ENCODE measurements around the gene SEC16A. TPM values are rescaled to one million over a fixed set of nuclear protein-coding genes. Genes with fewer than 3 reads are reported as not detected.

Gene SEC16A
- total RNA-seq, 1 donor from 2014 or later: 102 TPM

DNA sequence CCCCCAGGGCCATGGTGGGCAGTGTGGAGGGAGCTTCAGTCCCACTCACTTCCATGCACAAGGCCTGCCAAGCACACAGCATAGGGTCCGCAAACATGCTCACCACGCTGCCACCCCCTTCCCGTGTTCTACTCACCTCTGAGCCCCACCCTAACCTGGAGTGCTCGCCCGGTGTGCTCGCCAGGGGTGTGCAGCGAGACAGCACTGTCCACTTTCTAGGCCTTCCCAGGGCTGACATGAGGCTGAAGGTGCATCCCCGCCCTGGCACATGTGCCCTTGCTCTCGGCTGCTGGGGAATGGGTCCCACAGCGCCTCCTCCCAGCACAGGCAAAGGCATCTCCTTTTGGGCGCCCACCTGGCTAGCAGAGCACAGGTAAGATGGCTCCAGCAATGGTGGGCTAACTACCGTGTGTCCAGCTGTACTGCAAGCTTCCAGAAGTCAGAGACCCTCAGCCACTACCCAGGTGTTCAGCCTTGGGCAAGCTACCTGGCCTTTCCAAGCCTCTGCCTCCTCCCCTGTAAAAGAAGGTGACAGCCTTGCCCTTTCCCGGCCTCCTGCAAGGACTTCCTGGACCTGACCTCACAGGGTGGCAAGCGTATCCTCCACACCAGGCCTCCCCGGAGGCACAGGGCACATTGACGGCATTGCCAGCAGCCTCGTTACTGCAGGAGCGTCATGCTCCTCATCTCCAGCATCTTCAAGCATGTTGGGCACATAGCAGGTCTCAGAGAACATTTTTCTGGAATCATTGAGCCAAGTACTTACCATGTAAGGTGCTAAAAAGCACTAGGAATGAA, 4.2 kb upstream of the SEC16A start:
- no peak for DNase-seq (ENCODE audit: low spot score)

- no peak for DNase-seq (ENCODE audit: low spot score)
Observed at GRCh38 chr9:136486131-136486530, 3.3 kb upstream of the SEC16A start.

DNA sequence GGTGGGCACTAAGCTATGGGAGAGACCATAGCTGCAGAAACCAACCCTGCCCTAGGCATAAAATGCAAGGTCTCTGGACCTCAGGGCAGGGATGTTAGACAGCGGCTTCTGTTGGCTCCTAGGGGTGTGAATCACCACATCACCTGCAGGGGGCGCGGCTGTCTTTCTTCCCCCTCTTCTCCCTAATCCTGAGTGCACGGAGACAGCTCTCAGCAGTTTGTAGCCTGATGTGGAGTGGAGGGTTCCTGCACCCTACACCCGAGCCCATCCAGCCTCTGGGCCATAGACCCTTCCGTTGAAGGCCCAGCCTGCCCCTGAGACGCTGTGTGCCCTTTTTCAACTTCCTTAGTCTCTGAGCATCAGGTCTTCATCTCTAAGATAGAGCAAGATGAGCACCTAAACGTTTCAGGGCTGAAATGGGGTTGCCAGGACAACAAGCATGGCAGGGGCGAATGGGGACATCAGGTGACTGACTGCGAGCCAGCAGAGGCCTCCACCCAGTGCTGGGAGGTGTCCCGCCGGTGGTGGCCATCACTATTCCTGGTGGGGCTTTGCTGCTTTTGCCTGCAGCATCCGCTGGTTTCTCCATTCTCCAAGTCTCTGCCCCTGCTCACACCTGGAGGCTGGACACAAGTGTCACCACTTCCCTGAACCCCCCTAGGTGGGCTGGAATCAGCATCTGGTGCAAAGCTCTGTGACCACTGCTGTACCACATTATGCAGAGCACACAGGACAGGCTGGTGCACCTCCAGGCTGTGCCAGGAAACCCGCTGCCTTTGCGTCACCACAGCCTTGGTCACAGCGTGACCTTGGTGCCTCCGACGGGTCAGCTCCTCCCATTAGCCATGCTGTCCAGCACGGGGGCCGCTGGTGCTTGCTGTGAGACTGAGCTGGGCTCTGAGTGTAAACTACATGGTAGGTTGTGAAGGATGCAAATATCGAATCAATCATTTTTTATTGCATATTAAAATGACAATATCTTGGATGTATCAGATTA, 2.5 kb upstream of the SEC16A start:
- DNase-seq (ENCODE audit: low spot score): peak; percentile 89

- peak; percentile 62 for DNase-seq (ENCODE audit: low spot score)
Observed at GRCh38 chr9:136484153-136485048, 1.6 kb upstream of the SEC16A start.

- DNase-seq (ENCODE audit: low spot score): peak; percentile 93
Observed at GRCh38 chr9:136483589-136484152, 831 bp upstream of the SEC16A start.

DNA sequence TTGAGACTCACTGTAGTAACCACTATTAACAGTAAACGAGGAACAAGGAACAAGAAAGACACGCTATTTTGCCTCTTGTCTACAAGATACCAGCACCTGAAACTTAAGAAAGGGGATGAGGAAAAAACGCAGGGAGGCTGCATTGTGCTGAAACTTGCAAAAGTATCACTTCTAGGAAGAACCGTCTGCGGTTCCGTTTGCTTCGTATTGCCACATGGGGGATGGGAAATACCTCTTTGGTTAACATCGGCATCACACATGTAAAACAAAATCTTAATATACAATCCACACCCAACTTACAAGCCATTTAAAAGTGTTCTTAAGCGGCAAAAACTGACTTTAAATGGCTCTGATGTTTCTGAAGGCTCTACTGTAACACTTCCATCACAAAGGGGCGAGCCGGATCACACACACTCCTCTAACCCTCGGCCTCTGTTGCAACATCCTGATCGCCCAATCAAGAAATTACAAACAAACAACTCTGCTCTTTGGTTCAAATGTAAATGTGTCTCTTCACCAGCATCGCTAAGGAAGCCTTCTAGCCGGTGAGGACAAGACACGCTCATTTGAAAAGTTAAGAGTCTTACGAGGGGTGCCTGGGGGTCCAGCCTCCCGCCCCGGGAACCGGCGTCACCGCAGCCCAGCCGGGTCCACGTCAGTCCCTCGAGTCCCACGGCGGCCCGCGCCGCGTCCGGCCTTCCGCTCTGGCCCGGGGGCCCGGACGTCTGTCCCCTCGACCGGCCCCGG, 621 bp downstream of the SEC16A start:
- no peak for DNase-seq (ENCODE audit: low spot score)

DNA sequence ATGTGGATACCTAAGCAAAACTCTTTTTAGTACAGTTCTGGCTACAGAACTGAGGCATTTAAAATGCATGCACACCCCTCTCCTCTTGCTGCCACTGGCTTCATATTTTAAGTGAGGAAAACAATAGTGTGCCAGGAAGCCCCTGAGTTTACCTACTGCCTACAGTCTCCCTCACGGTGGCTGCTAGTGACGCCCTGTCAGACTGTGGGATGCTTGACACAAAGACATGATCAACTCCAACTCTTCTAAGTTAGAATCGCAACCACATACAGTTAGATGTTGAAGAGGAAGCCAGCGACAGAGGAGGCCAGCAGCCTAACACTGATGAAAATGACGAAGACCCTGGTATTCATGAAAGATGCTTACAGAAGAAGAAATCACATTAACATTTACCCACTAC, 1.3 kb downstream of the SEC16A start:
- DNase-seq (ENCODE audit: low spot score): no peak

GRCh38 chr9:136476369-136477150, 6.3 kb downstream of the SEC16A start:
- no peak for DNase-seq (ENCODE audit: low spot score)

GRCh38 chr9:136474974-136475865, 7.6 kb downstream of the SEC16A start:
- no peak for DNase-seq (ENCODE audit: low spot score)

GRCh38 chr9:136474021-136474640, 8.7 kb downstream of the SEC16A start:
- DNase-seq (ENCODE audit: low spot score): no peak

DNA sequence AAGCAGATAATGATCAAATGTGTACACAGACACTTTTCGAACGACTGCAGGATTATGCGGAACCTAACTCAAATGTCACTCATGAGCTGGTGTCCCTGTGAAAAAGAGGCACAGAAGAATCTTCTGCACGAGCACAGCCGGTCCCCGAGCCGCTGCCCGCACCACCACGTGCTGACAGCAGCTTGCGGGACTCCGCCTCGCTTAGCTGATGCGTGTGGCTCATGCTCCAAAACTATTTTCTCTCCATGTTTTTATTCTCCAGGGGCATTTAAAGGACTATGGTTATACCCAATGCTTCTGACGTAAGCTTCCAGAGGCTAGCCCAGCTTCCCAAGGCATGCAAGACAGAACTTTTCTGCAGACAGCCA, 9.5 kb downstream of the SEC16A start:
- no peak for DNase-seq (ENCODE audit: low spot score)

DNA sequence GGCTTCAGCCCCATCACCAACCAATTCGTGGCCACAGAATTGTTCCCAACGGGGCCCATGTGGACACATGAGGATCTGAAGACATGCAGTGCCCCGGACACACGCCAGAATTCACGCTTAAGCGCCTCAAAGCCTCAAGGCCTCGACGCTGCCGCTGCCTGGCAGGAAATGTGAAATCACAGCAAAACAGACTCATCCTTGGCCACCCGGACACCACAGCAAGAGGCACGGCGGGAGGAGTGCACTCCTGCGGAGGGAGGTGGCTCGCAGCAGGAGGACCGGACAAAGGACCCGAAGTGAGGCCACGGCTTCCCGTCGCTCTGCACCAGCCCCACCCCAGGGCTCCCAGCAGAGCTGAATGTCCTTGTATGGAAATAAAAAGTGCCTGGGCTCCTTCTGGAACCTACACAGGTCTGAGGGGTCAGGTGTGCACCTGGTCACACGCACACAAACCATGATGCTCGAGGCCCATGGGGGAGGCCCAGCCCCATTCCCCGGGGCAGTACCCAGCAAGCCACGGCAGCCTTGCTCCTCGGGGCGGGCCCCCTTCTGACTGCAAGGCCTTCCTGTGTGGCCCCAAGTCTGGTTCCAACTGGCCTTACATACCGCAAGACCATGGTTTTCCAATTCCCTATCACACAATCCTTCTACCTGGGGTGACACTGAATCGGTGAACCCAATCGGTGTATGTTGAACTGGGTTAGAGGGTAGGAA, 10.0 kb downstream of the SEC16A start:
- peak; percentile 62 for DNase-seq (ENCODE audit: low spot score)

GRCh38 chr9:136471802-136472487, 10.9 kb downstream of the SEC16A start:
- no peak for DNase-seq (ENCODE audit: low spot score)

GRCh38 chr9:136470792-136471469, 11.9 kb downstream of the SEC16A start:
- DNase-seq (ENCODE audit: low spot score): no peak

DNA sequence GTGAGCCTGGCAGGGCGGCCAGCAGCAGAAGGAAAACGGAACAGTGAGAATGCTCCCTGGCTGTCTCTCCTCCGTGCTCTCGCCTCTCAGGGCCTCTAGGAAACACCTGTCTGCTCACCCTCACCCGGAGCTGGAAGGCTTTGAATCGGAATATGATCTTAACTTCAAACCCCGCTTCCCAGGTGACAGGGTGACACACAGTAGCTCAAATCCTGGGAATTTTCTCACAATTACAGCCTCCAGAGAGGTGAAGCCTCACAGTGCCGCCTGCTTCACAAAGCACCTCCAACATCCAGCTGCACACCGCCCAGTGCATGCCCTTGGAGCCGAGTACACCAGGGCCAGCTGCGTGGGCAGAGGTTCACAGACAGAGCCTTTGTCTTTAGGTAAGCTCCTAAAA, 12.5 kb downstream of the SEC16A start:
- DNase-seq (ENCODE audit: low spot score): no peak

DNA sequence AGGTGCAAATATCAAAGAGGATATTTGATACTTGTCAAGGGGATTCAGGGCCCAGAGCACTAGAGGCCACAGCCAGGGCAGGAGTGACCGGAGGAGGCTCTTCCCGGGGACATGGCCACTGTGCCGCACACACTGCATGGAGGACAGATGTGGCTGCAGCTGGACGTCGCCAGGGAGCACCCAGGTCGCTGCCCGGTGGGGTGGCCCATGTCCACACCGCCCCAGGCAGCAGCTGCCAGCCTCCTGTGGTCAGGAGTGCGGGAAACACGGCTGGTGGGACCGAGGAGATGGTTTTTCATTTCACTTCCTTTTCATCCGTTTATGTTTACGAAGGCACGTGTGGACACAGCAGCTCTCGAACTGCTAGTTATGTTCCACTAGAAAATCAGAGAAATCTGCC, 15.1 kb downstream of the SEC16A start:
- no peak for DNase-seq (ENCODE audit: low spot score)

All from ureter (tissue), 1 donor.